Endothelial cell of umbilical vein (primary cell): ENCODE measurements around the gene ZNF831. TPM values are rescaled to one million over a fixed set of nuclear protein-coding genes. Genes with fewer than 3 reads are reported as not detected.

Experiments
- BruUV-seq: library from RNA; stranded (reverse); fragments of 400-500 nt; replicated peaks from 2 replicates; lab custom pipeline; 2021; lab: Mats Ljungman, UMichigan
- CTCF ChIA-PET: fragments of 300-600, 350-600 bp; sonication (Branson Sonifier 250); formaldehyde crosslinking; loops from one replicate; lab custom pipeline; 2021; ENCODE audit warnings: antibody characterized with exemption, inconsistent platforms; lab: Charles Lee
- POLR2A ChIA-PET: fragments of 300-600, 350-600 bp; sonication (Branson Sonifier 250); formaldehyde crosslinking; loops from one replicate; lab custom pipeline; 2021; ENCODE audit warnings: antibody characterized with exemption, inconsistent platforms; lab: Charles Lee
- DNase-seq: peaks from one replicate; pipeline ENCODE4 v3.0.0-alpha.2; 2011; ENCODE audit warnings: low read depth, low spot score
- FAIRE-seq: peaks from 2 replicates; lab custom pipeline; 2011; peaks lifted over from hg19 to GRCh38; lab: Jason Lieb, UNC
- H2AFZ ChIP-seq: 2 replicates; pipeline ENCODE4 v1.6.0; 2012; ENCODE audit warnings: low read depth, low read length, control low read depth, inconsistent platforms
- H3K27ac ChIP-seq: 2 replicates; pipeline ENCODE4 v1.5.1; 2011; ENCODE audit warnings: low read depth, mild to moderate bottlenecking, control low read depth, low read length, moderate library complexity; ENCODE audit not compliant: insufficient read depth
- H3K27me3 ChIP-seq, 2 experiments: 2 replicates each; pipeline versions ENCODE4 v1.6.0 to v1.6.1; 2011; ENCODE audit warnings: low read length in 2 of 2, mixed read lengths in 1 of 2; ENCODE audit not compliant: control insufficient read depth in 2 of 2, insufficient read depth in 2 of 2
- H3K36me3 ChIP-seq, 2 experiments: 2 replicates in 1 of 2; 3 replicates in 1 of 2; pipeline ENCODE4 v1.5.1; 2011; ENCODE audit warnings: low read length in 2 of 2, mild to moderate bottlenecking in 1 of 2, moderate library complexity in 1 of 2; ENCODE audit not compliant: control insufficient read depth in 2 of 2, insufficient read depth in 2 of 2; ENCODE audit errors: extremely low read depth in 1 of 2
- H3K4me1 ChIP-seq: 3 replicates; pipeline ENCODE4 v1.5.1; 2011; ENCODE audit warnings: mild to moderate bottlenecking, low read length; ENCODE audit not compliant: control insufficient read depth, insufficient read depth; ENCODE audit errors: extremely low read depth
- H3K4me2 ChIP-seq: 2 replicates; pipeline ENCODE4 v1.6.1; 2011; ENCODE audit warnings: low read length, control low read depth, mixed read lengths; ENCODE audit not compliant: insufficient read depth
- H3K4me3 ChIP-seq, 3 experiments: fragments of 200-600 bp in 1 of 3; sonication (generic), shearing (Covaris generic) in 1 of 3; replicated peaks in 1 of 3; 2 replicates each; pipeline ENCODE4 v1.5.1; 2011 to 2016; ENCODE audit warnings: control low read depth in 3 of 3, low read length in 3 of 3, mild to moderate bottlenecking in 2 of 3, inconsistent platforms in 1 of 3, low read depth in 1 of 3, moderate library complexity in 1 of 3; ENCODE audit not compliant: insufficient read depth in 1 of 3
- H3K79me2 ChIP-seq: 2 replicates; pipeline ENCODE4 v1.6.0; 2012; ENCODE audit warnings: low read length, inconsistent platforms; ENCODE audit not compliant: control insufficient read depth, insufficient read depth
- H3K9ac ChIP-seq: replicated peaks from 2 replicates; pipeline ENCODE3; 2011; ENCODE audit warnings: low read length, control low read depth; ENCODE audit not compliant: insufficient read depth; ENCODE audit errors: extremely low read depth
- H3K9me1 ChIP-seq: replicated peaks from 3 replicates; pipeline ENCODE4 v1.6.0; 2011; ENCODE audit warnings: mild to moderate bottlenecking, low read length; ENCODE audit not compliant: control insufficient read depth, insufficient read depth; ENCODE audit errors: extremely low read depth
- H3K9me3 ChIP-seq: replicated peaks from 2 replicates; pipeline ENCODE4 v1.5.1; 2012; ENCODE audit warnings: low read length, inconsistent platforms; ENCODE audit not compliant: control insufficient read depth, insufficient read depth
- H4K20me1 ChIP-seq: replicated peaks from 2 replicates; pipeline ENCODE3; 2011; ENCODE audit warnings: mild to moderate bottlenecking, low read length; ENCODE audit not compliant: control insufficient read depth, insufficient read depth; ENCODE audit errors: extremely low read depth
- CTCF ChIP-seq, 2 donors: IDR thresholded peaks; 1 replicate in 1 of 2; 2 replicates in 1 of 2; pipeline ENCODE4 v1.5.1; 2011; ENCODE audit warnings: low read length in 2 of 2, mild to moderate bottlenecking in 2 of 2, moderate library complexity in 2 of 2, control low read depth in 1 of 2, inconsistent platforms in 1 of 2, low read depth in 1 of 2; ENCODE audit not compliant: insufficient read depth in 1 of 2; ENCODE audit errors: extremely low read depth in 1 of 2
- EZH2 ChIP-seq: IDR thresholded peaks from 2 replicates; pipeline ENCODE4 v1.6.1; 2012; ENCODE audit warnings: borderline replicate concordance, low read depth, mild to moderate bottlenecking, moderate library complexity, low read length, inconsistent platforms; ENCODE audit not compliant: severe bottlenecking
- FOS ChIP-seq: IDR thresholded peaks from 2 replicates; pipeline ENCODE4 v1.6.1; 2011; ENCODE audit warnings: mild to moderate bottlenecking, low read length, moderate library complexity, borderline replicate concordance; ENCODE audit not compliant: insufficient read depth
- GATA2 ChIP-seq: IDR thresholded peaks from 2 replicates; pipeline ENCODE4 v1.7.0; 2011; ENCODE audit warnings: low read depth, mild to moderate bottlenecking, moderate library complexity, mixed read lengths, low read length; ENCODE audit not compliant: insufficient read length, insufficient read depth
- JUN ChIP-seq: IDR thresholded peaks from 2 replicates; pipeline ENCODE4 v1.6.1; 2011; ENCODE audit warnings: borderline replicate concordance, low read depth; ENCODE audit not compliant: insufficient read length, insufficient read depth
- MAX ChIP-seq: IDR thresholded peaks from 2 replicates; pipeline ENCODE4 v1.6.1; 2011; ENCODE audit not compliant: insufficient read depth, insufficient read length
- MYC ChIP-seq: IDR thresholded peaks from one replicate; pipeline ENCODE4 v1.6.1; 2011; ENCODE audit warnings: mild to moderate bottlenecking, low read depth, low read length
- POLR2A ChIP-seq: IDR thresholded peaks from 2 replicates; pipeline ENCODE4 v1.6.1; 2012; ENCODE audit warnings: low read depth, mild to moderate bottlenecking, control low read depth, low read length
- POLR2AphosphoS5 ChIP-seq: IDR thresholded peaks from 2 replicates; pipeline ENCODE4 v1.6.1; 2012; ENCODE audit warnings: low read depth, mild to moderate bottlenecking, control low read depth, low read length, moderate library complexity; ENCODE audit not compliant: insufficient read depth
- dilution Hi-C: fragments of 300-500 bp; cut with MboI; formaldehyde crosslinking; loops from one replicate; pipeline ENCODE4 v1.15.0; 2019; ENCODE audit warnings: low sequenced_read_pairs; ENCODE audit not compliant: extremely low pct_ligation_motif_present
- intact Hi-C: fragments of 100-400 bp; cut with micrococcal nuclease; formaldehyde crosslinking; loops from one replicate; pipeline ENCODE4 v1.10.0; 2022
- polyA plus RNA-seq, 4 experiments: library from polyadenylated mRNA; depleted of rRNA in 3 of 4; stranded (reverse) in 3 of 4; unstranded in 1 of 4; fragments of >200 nt; gene quantifications; 2 replicates each; pipeline versions ENCODE4 v1.2.1 to v1.2.3, GENCODE V29; 2011 to 2012; ENCODE audit warnings: missing spikeins in 1 of 4
- total RNA-seq: library from RNA; stranded (reverse); gene quantifications from 2 replicates; pipeline ENCODE4 v1.2.3, GENCODE V29; 2021

ZNF831 gene
- total and polyA plus RNA-seq, 2 donors (not counting 3 experiments of a cell fraction or from before 2014, with no cell fraction given) = not detected

DNA sequence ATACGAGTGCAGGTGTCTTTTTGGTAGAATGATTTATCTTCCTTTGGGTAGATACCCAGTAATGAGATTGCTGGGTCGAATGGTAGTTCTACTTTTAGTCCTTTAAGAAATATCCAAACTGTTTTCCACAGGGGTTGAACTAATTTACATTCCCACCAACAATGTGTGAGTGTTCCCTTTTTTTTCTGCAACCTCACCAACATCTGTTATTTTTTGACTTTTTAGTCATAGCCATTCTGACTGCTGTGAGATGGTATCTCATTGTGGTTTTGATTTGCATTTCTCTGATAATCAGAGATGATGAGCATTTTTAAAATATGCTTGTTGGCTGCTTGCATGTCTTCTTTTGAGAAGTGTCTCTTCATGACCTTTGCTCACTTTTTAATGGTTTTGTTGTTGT lies 1.9 kb upstream of the ZNF831 start:
- Histone ChIP-seq H3K9me3 (no peaks in the 10 kb centered on the region), H3K4me1 (no peaks in the 10 kb centered on the region), H2AFZ (no peak overlapping the region), H3K27me3 (no peaks in the 10 kb centered on the region), H3K9me1 (no peaks in the 10 kb centered on the region), H3K4me2 (no peak overlapping the region), H3K36me3 (no peaks in the 10 kb centered on the region), H3K4me3 (no peak overlapping the region), H3K27ac (no peak overlapping the region), H4K20me1 (no peaks in the 10 kb centered on the region), H3K79me2 (no peaks in the 10 kb centered on the region), H3K9ac (no peak overlapping the region)
- DNase-seq (no peak), FAIRE-seq (no peak)
- POLR2A ChIA-PET = no interaction called here
- dilution Hi-C loops = no loop called here
- intact Hi-C loops = no loop called here
- BruUV-seq = no TSS peak
- TF ChIP-seq MYC (no peak), EZH2 (no peak), GATA2 (no peak), MAX (no peak), FOS (no peak), POLR2AphosphoS5 (no peak), POLR2A (no peak), JUN (no peak)
- CTCF ChIA-PET = no interaction called here

GRCh38 chr20:59164686-59165391 lies 1.2 kb downstream of the ZNF831 start:
- no peak overlapping the region for H3K9ac ChIP-seq
- intact Hi-C loops = no loop called here
- H3K4me3 ChIP-seq = no peak overlapping the region
- H3K4me1 ChIP-seq = no peaks in the 10 kb centered on the region
- TF ChIP-seq MAX (no peak), GATA2 (no peak), CTCF (IDR thresholded peaks at IDR 0.05; ENCODE audit: extremely low read depth in 1 of 2, insufficient read depth in 1 of 2, low read depth in 1 of 2, low read length in 2 of 2) (no peak), POLR2AphosphoS5 (no peak), JUN (no peak), EZH2 (no peak), FOS (no peak), MYC (no peak), POLR2A (no peak)
- H3K36me3 ChIP-seq = no peaks in the 10 kb centered on the region
- DNase-seq (no peak), FAIRE-seq (no peak)
- no peak overlapping the region for H2AFZ ChIP-seq
- H3K9me1 ChIP-seq = no peaks in the 10 kb centered on the region
- H3K9me3 ChIP-seq = no peaks in the 10 kb centered on the region
- CTCF ChIA-PET = no interaction called here
- no TSS peak for BruUV-seq
- no peak overlapping the region for H3K27ac ChIP-seq
- H3K79me2 ChIP-seq = no peaks in the 10 kb centered on the region
- no peak overlapping the region for H3K4me2 ChIP-seq
- POLR2A ChIA-PET = no interaction called here
- dilution Hi-C loops = no loop called here
- H3K27me3 ChIP-seq = no peaks in the 10 kb centered on the region
- no peaks in the 10 kb centered on the region for H4K20me1 ChIP-seq
